ENCODE results near the gene ATG3.

Gene ATG3

GRCh38 chr3:112583105-112583504, 21.3 kb upstream of the ATG3 start:
- H3K4me3 ChIP-seq (ENCODE audit: low read depth, low read length): no peak overlapping the region
- TF ChIP-seq CTCF (IDR thresholded peaks at IDR 0.05; ENCODE audit: borderline replicate concordance, insufficient read depth, low read depth, low read length): no peak

DNA sequence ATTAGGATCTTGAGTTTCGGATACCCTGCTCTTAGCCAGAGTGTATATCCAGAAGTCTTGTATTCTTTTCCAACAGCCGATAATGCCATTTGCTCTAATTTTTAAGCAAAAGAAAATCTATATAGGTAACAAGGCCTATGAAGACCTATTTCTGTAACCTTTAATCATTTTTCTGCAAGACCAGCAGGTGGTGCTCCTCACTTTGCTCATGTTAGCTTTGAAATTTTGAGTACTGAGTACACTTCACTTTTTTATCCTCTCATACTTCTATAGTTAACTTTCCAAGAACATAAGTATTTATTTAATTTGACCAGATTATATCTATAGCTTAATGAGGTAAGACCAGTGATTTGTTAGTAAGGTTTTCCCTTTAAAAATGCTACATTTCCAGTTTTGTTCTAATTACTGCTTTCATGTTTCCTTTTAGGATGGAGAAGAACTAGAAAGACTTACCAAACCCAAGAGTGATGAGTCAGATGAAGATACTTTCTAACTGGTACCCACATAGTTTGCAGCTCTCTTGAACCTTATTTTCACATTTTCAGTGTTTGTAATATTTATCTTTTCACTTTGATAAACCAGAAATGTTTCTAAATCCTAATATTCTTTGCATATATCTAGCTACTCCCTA, 20.6 kb upstream of the ATG3 start:
- peak; percentile 44; the same call in 1 of the 2 replicates for TF ChIP-seq CTCF (IDR thresholded peaks at IDR 0.05; ENCODE audit: borderline replicate concordance, insufficient read depth, low read depth, low read length)
- no peak overlapping the region for H3K4me3 ChIP-seq (ENCODE audit: low read depth, low read length)

DNA sequence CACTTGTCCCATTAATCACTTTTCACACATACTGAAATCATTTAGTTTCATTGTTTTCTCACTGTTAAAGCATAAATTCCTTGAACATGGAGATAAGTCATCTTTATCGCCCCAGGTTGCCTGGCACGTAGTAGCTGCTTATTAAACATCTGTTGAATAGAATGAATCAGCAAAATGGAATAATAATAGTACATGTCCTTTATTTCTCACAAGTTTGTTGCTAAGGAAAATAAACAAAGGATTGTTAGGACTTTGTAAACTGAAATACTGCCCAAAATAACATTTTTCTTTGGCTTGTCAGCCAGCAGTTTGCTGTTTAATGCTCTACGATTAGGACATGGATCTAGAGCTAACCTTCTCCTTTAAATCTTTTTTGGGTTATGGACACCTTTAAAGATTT, 17.9 kb upstream of the ATG3 start:
- no peak overlapping the region for H3K4me3 ChIP-seq (ENCODE audit: low read depth, low read length)
- no peak for TF ChIP-seq CTCF (IDR thresholded peaks at IDR 0.05; ENCODE audit: borderline replicate concordance, insufficient read depth, low read depth, low read length)

GRCh38 chr3:112579232-112579631, 17.5 kb upstream of the ATG3 start:
- no peak overlapping the region for H3K4me3 ChIP-seq (ENCODE audit: low read depth, low read length)
- TF ChIP-seq CTCF (IDR thresholded peaks at IDR 0.05; ENCODE audit: borderline replicate concordance, insufficient read depth, low read depth, low read length): no peak

DNA sequence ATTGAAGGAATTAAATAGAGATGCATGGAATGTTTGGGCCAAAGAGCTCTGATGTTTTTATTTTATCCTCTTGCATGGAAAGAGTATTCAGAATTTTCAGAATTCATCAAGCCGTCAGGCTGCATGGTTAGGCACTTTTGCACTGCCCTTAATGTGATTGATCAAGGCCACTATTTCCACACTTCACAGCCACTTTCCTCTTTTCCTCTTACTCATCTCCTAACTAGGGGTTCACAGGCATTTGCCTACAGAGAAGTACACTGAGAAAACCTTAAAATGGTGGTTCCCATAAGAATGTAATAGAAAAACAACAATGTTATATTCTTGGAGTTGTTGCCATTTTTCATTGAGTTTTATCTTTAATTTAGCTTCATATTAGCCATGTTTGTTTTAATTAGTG, 10.9 kb upstream of the ATG3 start:
- no peak for TF ChIP-seq CTCF (IDR thresholded peaks at IDR 0.05; ENCODE audit: borderline replicate concordance, insufficient read depth, low read depth, low read length)
- no peak overlapping the region for H3K4me3 ChIP-seq (ENCODE audit: low read depth, low read length)

DNA sequence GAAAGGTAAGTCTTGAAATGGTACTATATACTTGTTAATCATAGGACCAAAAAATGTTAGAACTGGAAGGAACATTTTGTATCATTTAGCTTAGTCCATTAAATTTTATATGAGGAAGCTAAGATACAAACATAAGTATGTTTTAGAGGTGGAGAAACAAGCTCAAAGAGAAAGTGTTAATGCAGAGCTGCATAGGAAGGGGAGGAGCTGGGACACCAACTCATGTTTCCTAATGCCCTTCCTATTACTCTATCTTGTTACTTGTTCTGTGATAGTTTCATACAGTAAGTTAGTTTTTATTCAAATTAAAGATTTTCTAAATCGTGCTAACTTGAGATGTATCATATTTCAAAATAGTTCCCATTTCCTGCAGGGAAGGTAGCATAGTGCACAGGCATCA, 7.5 kb upstream of the ATG3 start:
- no peak overlapping the region for H3K4me3 ChIP-seq (ENCODE audit: low read depth, low read length)
- TF ChIP-seq CTCF (IDR thresholded peaks at IDR 0.05; ENCODE audit: borderline replicate concordance, insufficient read depth, low read depth, low read length): no peak

DNA sequence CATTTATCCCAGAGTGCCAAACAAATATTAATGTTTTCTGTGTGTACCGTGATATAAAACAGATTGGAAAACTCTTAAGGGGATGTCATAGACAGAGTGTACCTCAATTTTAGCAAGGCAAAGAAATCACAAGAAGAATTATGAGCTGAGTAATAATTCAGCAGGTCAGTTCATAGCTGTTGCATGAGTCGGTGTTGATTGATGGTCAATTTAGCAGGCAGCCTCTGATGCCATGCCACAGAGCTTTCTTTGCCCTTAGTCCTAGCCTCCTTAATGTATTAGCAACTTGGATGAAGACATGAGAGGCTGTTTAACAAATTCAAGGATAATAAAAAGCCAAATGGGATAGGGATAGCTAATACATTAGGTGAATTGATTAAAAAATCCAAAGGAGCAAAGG, 6.9 kb upstream of the ATG3 start:
- H3K4me3 ChIP-seq (ENCODE audit: low read depth, low read length): no peak overlapping the region
- no peak for TF ChIP-seq CTCF (IDR thresholded peaks at IDR 0.05; ENCODE audit: borderline replicate concordance, insufficient read depth, low read depth, low read length)
